ENCODE data around the gene SLC35F5. TPM values are rescaled to one million over a fixed set of nuclear protein-coding genes. Genes with fewer than 3 reads are reported as not detected.
"Not testable (repeated sequence)": the region's sequence is repeated elsewhere in the genome, so short reads cannot be mapped to it uniquely, and the experiment has no call there.

The SLC35F5 gene
- total RNA-seq, 1 donor from 2014 or later, result 30.6 TPM

DNA sequence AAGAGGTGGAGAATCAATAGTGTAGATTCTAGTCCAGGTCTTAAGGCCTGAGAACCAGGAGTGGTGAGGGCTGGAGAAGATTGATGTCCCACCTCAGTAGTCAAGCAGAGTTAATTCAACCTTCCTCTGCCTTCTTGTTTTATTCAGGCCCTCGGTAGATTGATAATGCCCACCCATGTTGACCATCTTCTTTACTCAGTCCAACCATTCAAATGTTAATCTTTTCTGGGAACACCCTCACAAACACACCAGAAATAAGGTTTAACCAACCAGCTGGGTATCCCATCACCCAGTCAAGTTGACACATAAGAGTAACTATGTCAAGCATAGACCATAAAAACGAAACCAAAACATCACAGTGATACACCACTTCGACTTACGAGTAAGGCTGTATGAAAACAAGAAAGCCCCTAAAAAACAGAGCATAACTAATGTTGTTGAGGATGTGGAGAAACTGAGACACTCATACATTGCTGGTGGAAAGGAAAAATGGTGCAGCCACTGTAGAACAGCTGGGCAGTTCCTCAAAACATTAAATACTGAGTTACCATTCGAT is 57.5 kb downstream of the SLC35F5 start:
- no peak for DNase-seq (ENCODE audit: low read depth, low spot score)
- TF ChIP-seq, protein P1, sequence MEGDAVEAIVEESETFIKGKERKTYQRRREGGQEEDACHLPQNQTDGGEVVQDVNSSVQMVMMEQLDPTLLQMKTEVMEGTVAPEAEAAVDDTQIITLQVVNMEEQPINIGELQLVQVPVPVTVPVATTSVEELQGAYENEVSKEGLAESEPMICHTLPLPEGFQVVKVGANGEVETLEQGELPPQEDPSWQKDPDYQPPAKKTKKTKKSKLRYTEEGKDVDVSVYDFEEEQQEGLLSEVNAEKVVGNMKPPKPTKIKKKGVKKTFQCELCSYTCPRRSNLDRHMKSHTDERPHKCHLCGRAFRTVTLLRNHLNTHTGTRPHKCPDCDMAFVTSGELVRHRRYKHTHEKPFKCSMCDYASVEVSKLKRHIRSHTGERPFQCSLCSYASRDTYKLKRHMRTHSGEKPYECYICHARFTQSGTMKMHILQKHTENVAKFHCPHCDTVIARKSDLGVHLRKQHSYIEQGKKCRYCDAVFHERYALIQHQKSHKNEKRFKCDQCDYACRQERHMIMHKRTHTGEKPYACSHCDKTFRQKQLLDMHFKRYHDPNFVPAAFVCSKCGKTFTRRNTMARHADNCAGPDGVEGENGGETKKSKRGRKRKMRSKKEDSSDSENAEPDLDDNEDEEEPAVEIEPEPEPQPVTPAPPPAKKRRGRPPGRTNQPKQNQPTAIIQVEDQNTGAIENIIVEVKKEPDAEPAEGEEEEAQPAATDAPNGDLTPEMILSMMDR (conservative IDR thresholded peaks at IDR 0.05), result no peak
- no peaks in the 10 kb centered on the region for H3K27me3 Mint-ChIP-seq (ENCODE audit: low read depth)
- peaks cover 3% of the 10 kb centered on the region for H3K36me3 Mint-ChIP-seq (ENCODE audit: low read depth)
- peaks cover 13% of the 10 kb centered on the region for H3K4me1 Mint-ChIP-seq
- H3K9me3 Mint-ChIP-seq, result no peaks in the 10 kb centered on the region
- H3K27ac Mint-ChIP-seq (ENCODE audit: unreplicated experiment), result no peak overlapping the region
- no peak overlapping the region for H3K4me3 Mint-ChIP-seq

DNA sequence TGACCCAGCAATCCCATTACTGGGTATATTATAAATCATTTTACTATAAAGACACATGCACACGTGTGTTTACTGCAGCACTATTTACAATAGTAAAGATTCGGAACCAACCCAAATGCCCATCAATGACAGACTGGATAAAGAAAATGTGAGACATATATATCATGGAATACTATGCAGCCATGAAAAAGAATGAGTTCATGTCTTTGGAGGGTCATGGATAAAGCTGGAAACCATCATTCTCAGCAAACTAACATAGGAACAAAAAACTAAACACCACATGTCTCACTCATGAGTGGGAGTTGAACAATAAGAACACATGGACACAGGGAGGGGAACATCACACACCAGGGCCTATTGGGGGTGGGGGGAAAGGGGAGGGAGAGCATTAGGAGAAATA is 58.2 kb downstream of the SLC35F5 start:
- not testable (repeated sequence) for H3K36me3 Mint-ChIP-seq (ENCODE audit: low read depth); H3K9me3 Mint-ChIP-seq; H3K4me3 Mint-ChIP-seq; H3K4me1 Mint-ChIP-seq; H3K27me3 Mint-ChIP-seq (ENCODE audit: low read depth); H3K27ac Mint-ChIP-seq (ENCODE audit: unreplicated experiment); DNase-seq (ENCODE audit: low read depth, low spot score)

DNA sequence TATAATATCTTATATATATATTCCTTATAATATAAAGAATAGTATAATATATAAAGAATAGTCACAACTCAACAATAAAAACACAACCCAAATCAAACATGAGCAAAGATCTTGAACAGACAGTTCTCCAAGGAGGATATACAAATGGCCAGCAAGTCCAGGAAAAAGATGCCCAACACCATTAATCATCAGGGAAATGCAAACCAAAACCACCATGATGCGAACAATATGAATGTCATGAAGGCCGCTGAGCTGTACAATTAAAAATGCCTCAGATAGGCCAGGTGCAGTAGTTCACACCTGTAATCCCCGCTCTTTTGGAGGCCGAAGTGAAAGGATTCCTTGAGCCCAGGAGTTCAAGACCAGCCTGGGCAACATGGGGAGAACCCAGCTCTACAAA is 58.9 kb downstream of the SLC35F5 start:
- Mint-ChIP-seq H3K4me3 (no peak overlapping the region), H3K27ac (ENCODE audit: unreplicated experiment) (no peak overlapping the region), H3K4me1 (peaks cover 6% of the 10 kb centered on the region), H3K9me3 (no peaks in the 10 kb centered on the region), H3K36me3 (ENCODE audit: low read depth) (no peaks in the 10 kb centered on the region), H3K27me3 (ENCODE audit: low read depth) (no peaks in the 10 kb centered on the region)
- TF ChIP-seq, protein P1 (conservative IDR thresholded peaks at IDR 0.05), result no peak
- DNase-seq (ENCODE audit: low read depth, low spot score), result no peak

DNA sequence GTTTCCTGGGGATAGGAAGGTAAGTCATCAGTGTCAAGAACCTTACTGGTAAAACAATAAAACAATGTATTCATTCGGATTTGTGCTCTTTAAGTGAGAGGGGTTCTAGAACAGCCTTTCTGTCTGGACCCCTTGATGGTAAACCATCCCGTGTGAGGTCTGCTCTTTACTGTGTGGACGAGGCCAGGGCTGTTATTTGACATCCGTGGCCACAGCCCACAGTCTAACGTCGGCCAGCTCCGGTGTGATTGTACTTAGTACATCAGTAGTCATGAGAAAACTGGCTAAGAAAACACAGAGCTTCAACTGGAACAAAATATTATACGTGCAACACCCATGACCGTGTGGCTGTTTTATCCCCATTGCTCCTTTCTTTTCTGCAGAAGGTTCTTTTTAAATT is 62.0 kb downstream of the SLC35F5 start:
- H3K36me3 Mint-ChIP-seq (ENCODE audit: low read depth), result no peaks in the 10 kb centered on the region

DNA sequence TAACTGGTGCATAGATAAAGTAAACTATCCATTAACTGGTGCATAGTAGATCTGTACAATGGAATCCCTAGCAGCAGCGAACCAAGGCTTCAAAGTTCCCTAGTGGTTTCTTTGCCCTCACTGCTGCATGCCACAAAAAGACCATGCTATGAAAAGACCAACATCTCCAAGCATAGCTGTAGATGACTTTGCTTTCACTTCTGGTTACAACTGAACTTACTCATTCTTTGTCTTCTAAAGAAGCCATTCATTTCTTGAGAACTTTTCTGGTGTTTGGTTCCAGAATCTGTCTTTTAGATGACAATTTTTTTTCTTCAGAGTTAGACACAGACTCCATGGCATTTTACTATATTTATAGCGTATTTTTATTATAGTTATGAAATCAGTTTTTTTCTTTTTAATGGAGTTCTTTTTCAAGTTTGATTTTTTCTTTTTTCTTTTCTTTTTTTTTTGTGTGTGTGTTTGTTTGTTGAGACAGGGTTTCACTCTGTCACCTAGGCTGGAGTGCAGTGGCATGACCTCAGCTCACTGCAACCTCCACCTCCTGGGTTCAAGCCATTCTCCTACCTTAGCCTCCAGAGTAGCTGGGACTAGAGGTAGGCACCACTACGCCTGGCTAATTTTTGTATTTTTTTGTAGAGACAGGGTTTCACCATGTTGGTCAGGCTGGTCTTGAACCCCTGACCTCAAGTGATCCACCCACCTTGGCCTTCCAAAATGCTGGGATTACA is 63.6 kb downstream of the SLC35F5 start:
- Mint-ChIP-seq H3K27ac (ENCODE audit: unreplicated experiment) (no peak overlapping the region), H3K36me3 (ENCODE audit: low read depth) (no peaks in the 10 kb centered on the region), H3K4me3 (no peak overlapping the region), H3K27me3 (ENCODE audit: low read depth) (peaks cover 2% of the 10 kb centered on the region), H3K9me3 (no peaks in the 10 kb centered on the region), H3K4me1 (no peaks in the 10 kb centered on the region)
- TF ChIP-seq, protein P1 (conservative IDR thresholded peaks at IDR 0.05), result no peak
- DNase-seq (ENCODE audit: low read depth, low spot score), result no peak

More for the DNA sequence above, 62.0 kb downstream of the SLC35F5 start:
- H3K9me3 Mint-ChIP-seq, result no peaks in the 10 kb centered on the region
- TF ChIP-seq, protein P1 (conservative IDR thresholded peaks at IDR 0.05), result no peak
- H3K4me3 Mint-ChIP-seq, result no peak overlapping the region
- no peaks in the 10 kb centered on the region for H3K4me1 Mint-ChIP-seq
- DNase-seq (ENCODE audit: low read depth, low spot score), result no peak
- no peak overlapping the region for H3K27ac Mint-ChIP-seq (ENCODE audit: unreplicated experiment)
- H3K27me3 Mint-ChIP-seq (ENCODE audit: low read depth), result peaks cover 2% of the 10 kb centered on the region

DNA sequence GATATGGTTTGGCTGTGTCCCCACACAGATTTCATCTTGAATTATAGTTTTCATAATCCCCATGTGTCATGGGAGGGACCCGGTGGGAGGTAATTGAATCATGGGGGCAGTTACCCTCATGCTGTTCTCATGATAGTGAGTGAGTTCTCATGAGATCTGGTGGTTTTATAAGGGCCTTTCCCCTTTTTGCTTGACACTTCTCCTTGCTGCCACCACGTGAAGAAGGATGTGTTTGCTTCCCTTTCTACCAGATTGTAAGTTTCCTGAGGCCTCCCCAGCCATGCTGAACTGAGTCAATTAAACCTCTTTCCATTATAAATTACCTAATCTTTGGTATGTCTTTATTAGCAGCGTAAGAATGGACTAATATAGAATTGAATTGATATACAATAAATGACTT is 65.6 kb downstream of the SLC35F5 start:
- not testable (repeated sequence) for H3K27me3 Mint-ChIP-seq (ENCODE audit: low read depth); H3K27ac Mint-ChIP-seq (ENCODE audit: unreplicated experiment); H3K36me3 Mint-ChIP-seq (ENCODE audit: low read depth); H3K4me3 Mint-ChIP-seq; H3K9me3 Mint-ChIP-seq; H3K4me1 Mint-ChIP-seq; DNase-seq (ENCODE audit: low read depth, low spot score)
